ENCODE data around the gene ATP2A2. TPM values are rescaled to one million over a fixed set of nuclear protein-coding genes. Genes with fewer than 3 reads are reported as not detected.

Gene ATP2A2
- total and polyA plus RNA-seq, 4 donors = 20.9 to 198 (median 67.6) TPM

- TF ChIP-seq FOXA1 (IDR thresholded peaks at IDR 0.05) = peak; percentile 37
Observed at GRCh38 chr12:110247340-110248095, 33.5 kb upstream of the ATP2A2 start (continued).

DNA sequence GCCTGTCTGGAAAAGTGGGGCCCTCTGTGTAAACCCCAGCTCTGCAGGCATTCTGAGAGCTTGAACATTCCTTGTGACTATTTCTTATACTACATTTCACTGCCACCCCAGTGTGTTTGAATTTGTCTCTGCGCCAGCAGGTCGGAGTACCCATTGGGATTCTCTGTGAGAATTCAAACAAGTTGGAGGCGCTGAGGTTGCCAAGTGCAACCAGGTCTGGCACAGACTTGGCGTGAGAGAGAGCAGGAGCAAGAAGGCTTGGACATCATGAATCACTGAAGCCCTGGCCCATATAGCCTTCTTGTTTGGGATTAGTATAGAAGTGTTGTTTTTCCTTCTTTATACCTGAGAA, 33.0 kb upstream of the ATP2A2 start:
- H3K9me3 ChIP-seq (ENCODE audit: control insufficient read depth in 4 of 4, low read length in 3 of 4) = no peaks in the 10 kb centered on the region
- no peaks in the 10 kb centered on the region for H3K27me3 ChIP-seq (ENCODE audit: control insufficient read depth in 4 of 4, insufficient read depth in 4 of 4, low read length in 3 of 4)
- 36% methylated on average over 4 of the region's 4 CpGs for WGBS
- H3K27ac ChIP-seq (ENCODE audit: low read depth in 1 of 2, low read length in 2 of 2) = peak overlapping the region; percentile 81 to 93
- no peak for TF ChIP-seq RAD21 (IDR thresholded peaks at IDR 0.05)
- TF ChIP-seq YY1 (IDR thresholded peaks at IDR 0.05) = no peak
- no peak for TF ChIP-seq HNF4G (IDR thresholded peaks at IDR 0.05)
- no peak for TF ChIP-seq TAF1 (conservative IDR thresholded peaks at IDR 0.05)
- no peak for TF ChIP-seq SP1 (IDR thresholded peaks at IDR 0.05)
- no peak for TF ChIP-seq NR2F2 (IDR thresholded peaks at IDR 0.05)
- no peak for TF ChIP-seq MAX (IDR thresholded peaks at IDR 0.05)
- TF ChIP-seq, protein P1, sequence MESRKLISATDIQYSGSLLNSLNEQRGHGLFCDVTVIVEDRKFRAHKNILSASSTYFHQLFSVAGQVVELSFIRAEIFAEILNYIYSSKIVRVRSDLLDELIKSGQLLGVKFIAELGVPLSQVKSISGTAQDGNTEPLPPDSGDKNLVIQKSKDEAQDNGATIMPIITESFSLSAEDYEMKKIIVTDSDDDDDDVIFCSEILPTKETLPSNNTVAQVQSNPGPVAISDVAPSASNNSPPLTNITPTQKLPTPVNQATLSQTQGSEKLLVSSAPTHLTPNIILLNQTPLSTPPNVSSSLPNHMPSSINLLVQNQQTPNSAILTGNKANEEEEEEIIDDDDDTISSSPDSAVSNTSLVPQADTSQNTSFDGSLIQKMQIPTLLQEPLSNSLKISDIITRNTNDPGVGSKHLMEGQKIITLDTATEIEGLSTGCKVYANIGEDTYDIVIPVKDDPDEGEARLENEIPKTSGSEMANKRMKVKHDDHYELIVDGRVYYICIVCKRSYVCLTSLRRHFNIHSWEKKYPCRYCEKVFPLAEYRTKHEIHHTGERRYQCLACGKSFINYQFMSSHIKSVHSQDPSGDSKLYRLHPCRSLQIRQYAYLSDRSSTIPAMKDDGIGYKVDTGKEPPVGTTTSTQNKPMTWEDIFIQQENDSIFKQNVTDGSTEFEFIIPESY (IDR thresholded peaks at IDR 0.05) = no peak
- no peak for TF ChIP-seq FOXA1 (IDR thresholded peaks at IDR 0.05)
- H3K4me1 ChIP-seq (ENCODE audit: control insufficient read depth in 4 of 4, insufficient read depth in 4 of 4, low read length in 3 of 4) = peaks cover 10 to 69% (median 63%) of the 10 kb centered on the region in 4 donors
- peak overlapping the region in 1 of 2 donors; percentile 79 for H3K9ac ChIP-seq (ENCODE audit: low read depth in 1 of 2, low read length in 2 of 2)
- no peak for DNase-seq (ENCODE audit: low spot score)
- H3K36me3 ChIP-seq (ENCODE audit: control insufficient read depth in 4 of 4, insufficient read depth in 3 of 4, low read depth in 1 of 4, low read length in 3 of 4) = no peaks in the 10 kb centered on the region
- no peak overlapping the region for H3K4me3 ChIP-seq (ENCODE audit: low read depth in 1 of 3, low read length in 3 of 3)

- Histone ChIP-seq H3K9ac (ENCODE audit: low read depth in 1 of 2, low read length in 2 of 2) (no peak overlapping the region), H3K27ac (ENCODE audit: low read depth in 1 of 2, low read length in 2 of 2) (peak overlapping the region; percentile 78 to 93), H3K4me3 (ENCODE audit: low read depth in 1 of 3, low read length in 3 of 3) (no peak overlapping the region), H3K36me3 (ENCODE audit: control insufficient read depth in 4 of 4, insufficient read depth in 3 of 4, low read depth in 1 of 4, low read length in 3 of 4) (no peaks in the 10 kb centered on the region), H3K9me3 (ENCODE audit: control insufficient read depth in 4 of 4, low read length in 3 of 4) (no peaks in the 10 kb centered on the region), H3K27me3 (ENCODE audit: control insufficient read depth in 4 of 4, insufficient read depth in 4 of 4, low read length in 3 of 4) (no peaks in the 10 kb centered on the region), H3K4me1 (ENCODE audit: control insufficient read depth in 4 of 4, insufficient read depth in 4 of 4, low read length in 3 of 4) (peaks cover 12 to 72% (median 65%) of the 10 kb centered on the region in 4 donors)
- no peak for DNase-seq (ENCODE audit: low spot score)
- 46% methylated on average over 4 of the region's 4 CpGs for WGBS
- TF ChIP-seq JUND (IDR thresholded peaks at IDR 0.05) = no peak
Observed at GRCh38 chr12:110249105-110249504, 31.9 kb upstream of the ATP2A2 start.

GRCh38 chr12:110249716-110250225, 31.3 kb upstream of the ATP2A2 start:
- H3K4me3 ChIP-seq (ENCODE audit: low read depth in 1 of 3, low read length in 3 of 3) = no peak overlapping the region
- H3K9ac ChIP-seq (ENCODE audit: low read depth in 1 of 2, low read length in 2 of 2) = no peak overlapping the region
- WGBS = 37% methylated on average over 7 of the region's 7 CpGs
- H3K36me3 ChIP-seq (ENCODE audit: control insufficient read depth in 4 of 4, insufficient read depth in 3 of 4, low read depth in 1 of 4, low read length in 3 of 4) = no peaks in the 10 kb centered on the region
- peaks cover 12 to 70% (median 64%) of the 10 kb centered on the region in 4 donors for H3K4me1 ChIP-seq (ENCODE audit: control insufficient read depth in 4 of 4, insufficient read depth in 4 of 4, low read length in 3 of 4)
- peak overlapping the region; percentile 78 to 93 for H3K27ac ChIP-seq (ENCODE audit: low read depth in 1 of 2, low read length in 2 of 2)
- H3K27me3 ChIP-seq (ENCODE audit: control insufficient read depth in 4 of 4, insufficient read depth in 4 of 4, low read length in 3 of 4) = no peaks in the 10 kb centered on the region
- H3K9me3 ChIP-seq (ENCODE audit: control insufficient read depth in 4 of 4, low read length in 3 of 4) = no peaks in the 10 kb centered on the region
- DNase-seq (ENCODE audit: low spot score) = no peak
- TF ChIP-seq TAF1 (conservative IDR thresholded peaks at IDR 0.05) (peak; percentile 96), ATF3 (IDR thresholded peaks at IDR 0.05) (peak; percentile 32), RXRA (IDR thresholded peaks at IDR 0.05) (peak; percentile 75 to 92), JUND (IDR thresholded peaks at IDR 0.05) (peak in 1 of 2 donors; percentile 73), HNF4G (IDR thresholded peaks at IDR 0.05) (peak; percentile 49), FOXA2 (IDR thresholded peaks at IDR 0.05) (no peak), CTCF (IDR thresholded peaks at IDR 0.05; ENCODE audit: low read depth, low read length, missing input control) (no peak), FOXA1 (IDR thresholded peaks at IDR 0.05) (no peak), MAX (IDR thresholded peaks at IDR 0.05) (peak; percentile 26), REST (IDR thresholded peaks at IDR 0.05) (peak; percentile 91), GABPA (IDR thresholded peaks at IDR 0.05 in 1 of 2, conservative IDR thresholded peaks at IDR 0.05 in 1 of 2) (no peak), SP1 (IDR thresholded peaks at IDR 0.05) (peak; percentile 90), EGR1 (IDR thresholded peaks at IDR 0.05; ENCODE audit: low read depth in 2 of 2) (peak in 1 of 2 donors; percentile 11)

All from liver (tissue), 9 donors.